A549 (cell line): ENCODE measurements around the gene HTRA3.

Source experiments
- CTCF ChIP-seq: fragments of >200 bp; sonication (Bioruptor Twin); formaldehyde crosslinking; IDR thresholded peaks from 3 replicates; pipeline ENCODE4 v1.5.1; 2016
- ELK1 ChIP-seq: fragments of 150-350 bp; IDR thresholded peaks from 2 replicates; pipeline ENCODE4 v1.6.1; 2014; ENCODE audit warnings: low read depth, mild to moderate bottlenecking, low read length
- EP300 ChIP-seq, 2 experiments: fragments of >200 bp; sonication (Bioruptor Twin); formaldehyde crosslinking; IDR thresholded peaks; 2 replicates in 1 of 2; 3 replicates in 1 of 2; pipeline ENCODE4 v1.6.1; 2016 to 2017
- RAD21 ChIP-seq, 2 experiments: fragments of >200 bp in 1 of 2; sonication (Bioruptor Twin) in 1 of 2; formaldehyde crosslinking in 1 of 2; IDR thresholded peaks in 1 of 2; conservative IDR thresholded peaks in 1 of 2; 2 replicates in 1 of 2; 3 replicates in 1 of 2; pipeline ENCODE4 v1.6.1; 2012 to 2018; ENCODE audit warnings: inconsistent platforms in 1 of 2
- REST ChIP-seq: fragments of 200-600 bp; sonication (generic); IDR thresholded peaks from 2 replicates; pipeline ENCODE4 v1.6.1; 2016; ENCODE audit warnings: antibody characterized with exemption, mild to moderate bottlenecking, moderate library complexity
- SMC3 ChIP-seq: fragments of >200 bp; sonication (Bioruptor Twin); formaldehyde crosslinking; IDR thresholded peaks from 3 replicates; pipeline ENCODE4 v1.6.1; 2018; ENCODE audit warnings: inconsistent platforms

GRCh38 chr4:8276358-8277240 lies 7.0 kb downstream of the HTRA3 start:
- TF ChIP-seq EP300 (IDR thresholded peaks at IDR 0.05) (no peak), CTCF (no peak), REST (no peak), RAD21 (conservative IDR thresholded peaks at IDR 0.05 in 1 of 2, IDR thresholded peaks at IDR 0.05 in 1 of 2) (no peak), ELK1 (no peak), SMC3 (no peak)
